Stimulated activated CD4-positive, alpha-beta T cell treated with anti-CD3 and anti-CD28 coated beads, Interleukin-4, amount 100 ng/mL, for 24 hours (primary cell): ENCODE data around the gene C7orf57.
A peak's percentile ranks its signal among the peaks of the same experiment; 100 is the strongest.
"Not testable (repeated sequence)": the region's sequence is repeated elsewhere in the genome, so short reads cannot be mapped to it uniquely, and the experiment has no call there.

Experiments used
- DNase-seq: peaks from one replicate; pipeline ENCODE4 v3.0.0-alpha.2; 2020

C7orf57 gene

GRCh38 chr7:48035301-48035966 lies at the start of gene C7orf57:
TSS of gene C7orf57 (plus strand) at chr7:48035543. CDS start at chr7:48036309, 766 bp downstream.
- peak; percentile 90 for DNase-seq

- DNase-seq = no peak
Measured at GRCh38 chr7:47988496-47989386, 46.6 kb upstream of the C7orf57 start.

DNA sequence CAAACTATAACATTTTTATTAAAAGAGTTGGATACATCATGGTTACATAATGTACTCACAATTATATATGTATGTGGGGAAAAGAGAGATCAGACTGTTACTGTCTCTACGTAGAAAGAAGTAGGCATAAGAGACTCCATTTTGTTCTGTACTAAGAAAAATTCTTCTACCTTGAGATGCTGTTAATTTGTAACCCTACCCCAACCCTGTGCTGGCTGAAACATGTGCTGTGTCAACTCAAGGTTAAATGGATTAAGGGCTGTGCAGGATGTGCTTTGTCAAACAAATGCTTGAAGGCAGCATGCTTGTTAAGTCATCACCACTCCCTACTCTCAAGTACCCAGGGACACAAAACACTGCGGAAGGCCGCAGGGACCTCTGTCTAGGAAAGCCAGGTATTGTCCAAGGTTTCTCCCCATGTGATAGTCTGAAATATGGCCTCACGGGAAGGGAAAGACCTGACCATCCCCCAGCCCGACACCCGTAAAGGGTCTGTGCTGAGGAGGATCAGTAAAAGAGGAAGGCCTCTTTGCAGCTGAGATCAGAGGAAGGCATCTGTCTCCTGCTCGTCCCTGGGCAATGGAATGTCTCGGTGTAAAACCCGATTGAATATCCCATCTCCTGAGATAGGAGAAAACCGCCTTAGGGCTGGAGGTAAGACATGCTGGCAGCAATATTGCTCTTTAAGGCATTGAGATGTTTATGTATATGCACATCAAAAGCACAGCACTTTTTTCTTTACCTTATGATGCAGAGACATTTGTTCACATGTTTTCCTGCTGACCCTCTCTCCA lies 45.5 kb upstream of the C7orf57 start:
- DNase-seq = not testable (repeated sequence)

DNA sequence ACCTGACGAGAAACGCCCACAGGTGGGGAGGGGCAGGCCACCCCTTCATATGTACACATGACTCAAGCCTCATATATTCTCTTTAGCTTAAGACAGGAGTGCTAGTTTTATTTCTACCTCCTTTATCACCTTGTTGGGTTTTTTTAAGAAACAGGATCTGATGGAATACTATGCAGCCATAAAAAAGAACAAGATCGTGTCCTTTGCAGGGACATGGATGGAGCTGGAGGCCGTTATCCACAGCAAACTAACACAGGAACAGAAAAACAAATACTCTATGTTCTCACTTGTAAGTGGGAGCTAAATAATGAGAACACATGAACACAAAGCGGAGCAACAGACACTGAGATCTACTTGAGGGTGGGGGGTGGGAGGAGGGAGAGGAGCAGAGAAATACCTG lies 44.8 kb upstream of the C7orf57 start:
- DNase-seq = no peak

- no peak for DNase-seq
Measured at GRCh38 chr7:47991270-47991669, 44.1 kb upstream of the C7orf57 start.

DNA sequence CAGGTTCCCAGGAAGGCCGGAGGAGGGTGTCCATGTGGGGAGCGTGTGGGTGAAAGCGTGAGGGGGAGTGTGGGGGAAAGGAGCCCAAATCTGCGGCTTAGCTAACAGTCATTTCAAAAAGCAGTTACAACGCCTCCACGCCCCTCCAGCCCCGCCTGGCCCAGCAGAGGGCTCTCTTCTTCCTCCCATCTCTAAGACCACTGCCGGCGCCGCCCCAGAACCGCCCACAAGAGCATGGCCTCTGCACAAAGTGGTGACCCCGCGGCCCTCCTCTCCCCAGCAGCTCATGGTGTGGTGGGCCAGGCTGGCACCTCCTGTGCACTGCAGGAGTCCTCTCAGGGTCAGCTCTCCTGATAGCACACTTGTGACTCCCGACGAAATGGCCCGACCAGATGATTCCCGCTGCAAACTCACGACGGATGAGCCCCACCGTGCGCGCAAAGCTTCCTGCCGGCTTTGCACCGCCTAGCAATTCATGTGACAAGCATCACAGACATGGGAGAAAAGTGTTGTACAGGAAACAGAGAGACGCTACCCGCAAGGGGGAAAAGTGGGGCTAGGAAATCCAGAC lies 43.5 kb upstream of the C7orf57 start:
- DNase-seq = peak; percentile 84

- DNase-seq = no peak
Measured at GRCh38 chr7:47992446-47992845, 42.9 kb upstream of the C7orf57 start.

- DNase-seq = no peak
Measured at GRCh38 chr7:47999413-47999812, 35.9 kb upstream of the C7orf57 start.

- DNase-seq = not testable (repeated sequence)
Measured at GRCh38 chr7:48000164-48000563, 35.2 kb upstream of the C7orf57 start.

DNA sequence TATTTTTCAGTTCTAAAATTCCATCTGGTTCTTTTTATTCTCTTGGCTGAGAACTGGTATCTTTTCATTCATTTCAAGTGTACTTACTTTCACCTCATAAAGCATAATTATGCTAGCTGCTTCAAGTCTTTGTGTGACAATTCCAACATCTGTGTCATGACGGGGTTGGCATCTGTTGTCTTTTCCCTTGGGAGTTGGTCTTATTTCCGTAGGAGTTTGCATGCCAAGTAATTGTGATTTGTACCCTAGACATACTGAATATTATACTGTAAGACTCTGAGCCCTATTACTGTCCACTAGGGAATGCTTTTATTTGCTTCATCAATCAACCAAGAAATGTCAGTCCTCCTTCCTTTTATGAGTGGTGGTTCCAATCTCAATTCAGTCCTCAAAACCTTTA lies 31.3 kb upstream of the C7orf57 start:
- no peak for DNase-seq

DNA sequence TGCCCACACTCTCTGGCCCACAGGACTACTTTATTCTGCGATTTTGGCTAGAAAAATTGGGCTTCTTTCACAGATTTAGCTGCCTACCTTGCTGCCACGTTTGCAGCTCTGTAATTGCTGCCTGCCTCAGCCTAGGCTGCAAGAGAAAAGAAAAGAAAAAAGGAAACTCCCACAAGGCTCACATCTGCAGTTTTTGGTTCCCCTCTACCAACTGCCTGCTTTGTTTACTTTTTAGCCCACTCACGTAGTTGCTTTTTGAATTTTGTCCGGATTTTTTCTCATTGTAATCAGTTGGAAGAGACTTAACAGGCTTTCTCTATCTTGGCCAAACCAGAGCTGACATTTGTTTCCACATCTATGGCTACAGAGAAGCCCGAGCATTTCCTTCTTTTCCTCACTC lies 30.7 kb upstream of the C7orf57 start:
- no peak for DNase-seq

GRCh38 chr7:48006866-48007265 lies 28.5 kb upstream of the C7orf57 start:
- DNase-seq = no peak

DNA sequence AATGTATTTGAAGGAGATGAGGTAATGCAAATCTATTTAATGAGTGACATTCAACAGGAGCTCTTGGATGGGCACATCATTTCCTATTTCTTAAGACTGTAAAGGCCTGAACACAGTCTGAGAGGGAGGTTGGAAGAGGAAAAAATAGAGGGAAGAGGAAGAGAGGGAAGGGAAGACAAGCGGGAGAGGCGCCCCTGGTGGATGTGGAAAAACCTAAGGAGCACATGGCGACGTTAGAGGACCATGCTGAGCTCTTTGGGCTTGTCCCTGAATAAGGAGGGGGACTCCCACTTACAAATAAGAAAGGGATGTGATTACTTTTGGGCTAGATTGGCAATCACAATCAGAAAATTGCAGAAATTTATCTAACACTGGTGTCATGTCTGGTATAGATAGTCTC lies 26.1 kb upstream of the C7orf57 start:
- DNase-seq = no peak

DNA sequence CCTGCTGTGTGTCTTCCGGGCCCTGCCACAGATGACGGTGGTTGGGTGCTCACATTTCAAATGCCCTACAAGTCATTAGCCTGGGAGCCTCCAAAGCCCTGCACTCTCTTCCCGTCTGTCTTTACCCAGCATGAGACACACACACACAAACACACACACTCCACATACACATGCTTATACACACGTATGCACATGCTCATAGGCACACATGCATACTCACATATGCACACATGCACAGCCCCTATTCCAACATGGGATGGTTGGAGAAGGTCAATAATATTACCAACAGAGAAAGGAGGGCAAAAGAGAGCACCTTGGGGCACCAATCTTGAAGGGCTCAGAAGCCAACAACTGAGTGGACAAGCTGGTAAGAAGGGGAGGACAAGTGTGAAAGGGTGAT lies 25.4 kb upstream of the C7orf57 start:
- DNase-seq = no peak

DNA sequence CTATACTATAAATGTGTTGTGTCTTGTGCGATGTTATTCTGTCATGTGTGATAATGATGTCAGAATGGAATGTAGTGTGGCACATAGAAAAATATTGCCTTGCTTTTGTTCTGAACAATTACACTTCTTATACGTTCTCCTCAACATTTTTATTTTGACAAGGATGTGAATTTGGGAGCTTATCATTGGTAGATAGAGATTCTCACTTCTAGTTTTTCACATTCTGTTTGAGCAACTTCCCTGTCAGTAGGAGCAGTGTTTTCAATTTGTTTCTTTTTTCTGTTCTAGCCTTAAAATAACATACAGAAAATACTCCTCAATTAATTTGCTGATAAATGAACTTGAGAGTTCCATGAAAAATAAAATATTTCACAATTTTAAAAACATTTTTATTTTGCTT lies 24.0 kb upstream of the C7orf57 start:
- no peak for DNase-seq

- DNase-seq = no peak
Measured at GRCh38 chr7:48011951-48012350, 23.4 kb upstream of the C7orf57 start.

GRCh38 chr7:48016641-48017040 lies 18.7 kb upstream of the C7orf57 start:
- no peak for DNase-seq

GRCh38 chr7:48017674-48018073 lies 17.7 kb upstream of the C7orf57 start:
- no peak for DNase-seq

- no peak for DNase-seq
Measured at GRCh38 chr7:48025624-48026023, 9.7 kb upstream of the C7orf57 start.

DNA sequence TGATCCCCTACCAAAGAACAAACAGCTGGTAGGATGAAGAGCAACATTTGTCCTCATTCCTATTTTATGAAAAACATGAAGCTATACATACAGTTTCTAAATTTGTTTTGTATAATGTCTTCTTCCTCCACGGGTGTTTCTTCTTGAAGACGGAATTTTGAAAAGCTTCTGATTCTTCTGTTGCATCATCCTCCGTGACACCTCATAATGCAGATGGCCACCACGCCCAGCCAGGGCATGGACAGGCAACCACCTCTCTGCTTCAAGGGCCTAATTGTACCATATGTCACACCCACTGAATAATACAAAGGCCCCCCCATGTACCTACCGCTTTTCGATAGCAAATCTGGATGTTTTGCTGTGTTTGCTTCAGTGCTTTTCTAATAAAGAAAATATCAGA lies 6.4 kb upstream of the C7orf57 start, which contains the start of gene SUN3:
SUN3 (minus strand) TSS at position 170 of the 400 bp plus-strand sequence; CDS start at position 1, 169 bp downstream.
- DNase-seq = no peak

DNA sequence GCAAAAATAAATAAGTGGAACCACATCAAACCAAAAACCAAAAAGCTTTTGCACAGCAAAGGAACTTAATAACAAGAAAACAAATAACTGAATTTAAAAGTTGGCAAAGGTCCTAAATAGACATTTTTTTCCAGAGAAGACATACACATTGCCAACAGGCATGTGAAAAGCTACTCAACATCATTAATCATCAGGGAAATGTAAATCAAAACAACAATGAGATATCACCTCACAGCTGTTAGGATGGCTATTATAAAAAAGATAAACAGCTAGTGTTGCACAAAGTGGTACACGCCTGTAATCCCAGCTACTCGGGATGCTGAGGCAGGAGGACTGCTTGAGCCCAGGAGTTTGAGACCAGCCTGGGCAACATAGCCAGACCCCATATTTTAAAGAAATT lies 4.2 kb upstream of the C7orf57 start:
- no peak for DNase-seq

GRCh38 chr7:48033922-48034321 lies 1.4 kb upstream of the C7orf57 start:
- no peak for DNase-seq

- no peak for DNase-seq
Measured at GRCh38 chr7:48035967-48036478, 680 bp downstream of the C7orf57 start.
